D721Med (cell line): ENCODE results near the gene SNTB2.

Experiments
- DNase-seq: peaks from one replicate; pipeline ENCODE4 v3.0.0; 2011; ENCODE audit warnings: low spot score; ENCODE audit not compliant: insufficient read length
- FAIRE-seq: peaks from 2 replicates; lab custom pipeline; 2011; peaks lifted over from hg19 to GRCh38; lab: Jason Lieb, UNC
- CTCF ChIP-seq: IDR thresholded peaks from 2 replicates; pipeline ENCODE4 v1.5.1; 2012; ENCODE audit warnings: mild to moderate bottlenecking, control low read depth; ENCODE audit not compliant: insufficient read depth; ENCODE audit errors: missing control alignments

The SNTB2 gene

GRCh38 chr16:69169051-69169450 is 17.9 kb upstream of the SNTB2 start:
- FAIRE-seq, result no peak
- TF ChIP-seq CTCF, result no peak
- DNase-seq, result no peak

- DNase-seq (no peak), FAIRE-seq (no peak)
- TF ChIP-seq CTCF, result no peak
These were observed 17.2 kb upstream of the SNTB2 start for GRCh38 chr16:69169607-69170352.

DNA sequence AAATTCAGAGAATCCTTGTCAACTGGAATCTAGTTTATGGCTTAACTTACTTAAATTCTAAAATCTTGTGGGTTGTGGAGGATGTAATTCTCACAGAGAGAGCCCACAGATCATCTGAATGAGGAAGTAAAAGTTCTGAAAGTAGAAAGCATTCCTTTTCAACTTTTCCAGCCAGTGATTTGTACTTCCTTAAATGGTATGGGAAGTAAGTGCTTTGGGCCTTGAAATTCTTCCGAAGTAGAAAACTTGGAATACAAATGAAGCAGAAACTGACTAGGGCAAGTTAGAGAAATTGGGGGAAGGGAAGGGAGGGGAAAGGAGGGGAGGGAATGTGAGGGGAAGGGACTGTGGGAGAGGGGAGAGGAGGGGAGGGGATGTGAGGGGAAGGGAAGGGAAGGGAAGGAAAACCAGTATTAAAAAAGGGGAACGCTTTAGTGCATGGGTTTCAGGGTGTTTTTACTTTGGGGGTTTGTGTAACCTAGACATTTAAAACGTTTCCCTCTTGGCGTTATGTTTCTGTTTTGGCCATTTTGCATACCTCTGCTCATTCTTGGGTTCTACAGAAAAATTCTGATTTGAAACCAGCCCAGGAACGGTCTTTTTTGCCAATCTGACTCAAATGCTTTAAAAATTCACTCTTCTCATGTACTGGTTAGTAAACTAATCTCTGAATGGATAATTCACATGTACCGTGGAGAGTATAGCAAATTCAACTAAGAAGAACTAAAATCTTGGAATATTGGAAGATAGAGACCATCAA is 15.5 kb upstream of the SNTB2 start:
- no peak for FAIRE-seq

GRCh38 chr16:69176033-69176800 is 10.7 kb upstream of the SNTB2 start:
- no peak for TF ChIP-seq CTCF
- FAIRE-seq, result no peak
- DNase-seq, result no peak

More for the DNA sequence above, 15.5 kb upstream of the SNTB2 start:
- no peak for DNase-seq
- no peak for TF ChIP-seq CTCF

GRCh38 chr16:69179328-69180010 is 7.5 kb upstream of the SNTB2 start:
- no peak for DNase-seq
- no peak for TF ChIP-seq CTCF
- FAIRE-seq, result no peak

- DNase-seq (no peak), FAIRE-seq (no peak)
- no peak for TF ChIP-seq CTCF
These were observed 7.0 kb upstream of the SNTB2 start for GRCh38 chr16:69180011-69180338.
